Spleen (tissue), 7 donors: Measurements from ENCODE around the gene ANKRD11.

Experiments
- CTCF ChIP-seq, 11 experiments: fragments of 200-600 bp in 7 of 11; fragments of 450-650 bp in 4 of 11; sonication (generic) in 4 of 11; IDR thresholded peaks in 8 of 11; conservative IDR thresholded peaks in 3 of 11; 1 replicate in 7 of 11; 2 replicates in 4 of 11; pipeline versions ENCODE4 v1.4.0 to v1.8.0; 2016 to 2021; ENCODE audit warnings: antibody characterized with exemption in 11 of 11, inconsistent platforms in 4 of 11, mild to moderate bottlenecking in 1 of 11
- POLR2A ChIP-seq, 3 donors: fragments of 450-650 bp; IDR thresholded peaks; one replicate each; pipeline ENCODE4 v1.5.1; 2017; ENCODE audit warnings: antibody characterized with exemption in 3 of 3, mild to moderate bottlenecking in 1 of 3
- POLR2AphosphoS5 ChIP-seq, 3 donors: sonication (generic); formaldehyde crosslinking; IDR thresholded peaks; one replicate each; pipeline ENCODE4 v1.5.1; 2017; ENCODE audit warnings: antibody characterized with exemption in 3 of 3
- donor health status: DM: no; HTN: no; CAD: no; lungs with moderate emphysema.
- donor health status: DM: no; HTN: no; CAD: no.
- donor health status: DM: no; HTN: no; CAD: no.

GRCh38 chr16:89393738-89394406 lies 96.5 kb downstream of the ANKRD11 start:
- TF ChIP-seq CTCF (IDR thresholded peaks at IDR 0.05 in 8 of 11, conservative IDR thresholded peaks at IDR 0.05 in 3 of 11) (no peak), POLR2A (IDR thresholded peaks at IDR 0.05) (no peak), POLR2AphosphoS5 (IDR thresholded peaks at IDR 0.05) (no peak)
